Measurements from ENCODE around the gene LEMD3. TPM values are rescaled to one million over a fixed set of nuclear protein-coding genes. Genes with fewer than 3 reads are reported as not detected.

LEMD3 gene
- total RNA-seq, 1 donor from 2014 or later: 25.5 TPM

GRCh38 chr12:65294641-65295262, 125.4 kb downstream of the LEMD3 start:
- Histone ChIP-seq H3K27me3 (ENCODE audit: control insufficient read depth, insufficient read depth, low read length) (no peaks in the 10 kb centered on the region), H3K36me3 (ENCODE audit: control insufficient read depth, insufficient read depth, low read length) (no peaks in the 10 kb centered on the region), H3K4me3 (ENCODE audit: low read depth, low read length) (no peak overlapping the region)
- TF ChIP-seq CTCF (IDR thresholded peaks at IDR 0.05; ENCODE audit: insufficient read depth, low read length, severe bottlenecking): no peak
- FAIRE-seq (no peak), DNase-seq (ENCODE audit: low read depth) (no peak)

GRCh38 chr12:65296508-65297265, 127.3 kb downstream of the LEMD3 start:
- TF ChIP-seq CTCF (IDR thresholded peaks at IDR 0.05; ENCODE audit: insufficient read depth, low read length, severe bottlenecking): no peak
- FAIRE-seq (no peak), DNase-seq (ENCODE audit: low read depth) (no peak)
- Histone ChIP-seq H3K4me3 (ENCODE audit: low read depth, low read length) (no peak overlapping the region), H3K27me3 (ENCODE audit: control insufficient read depth, insufficient read depth, low read length) (no peaks in the 10 kb centered on the region), H3K36me3 (ENCODE audit: control insufficient read depth, insufficient read depth, low read length) (no peaks in the 10 kb centered on the region)

Other genes with a start within 250 kb of the LEMD3 start
- not detected in 2 replicates for gene WIF1, start 48.3 kb upstream of the LEMD3 start, total RNA-seq
- gene MSRB3, start 109.1 kb downstream of the LEMD3 start, total RNA-seq: 1.6 and 4.2 TPM in 2 replicates